ENCODE results near the gene GNG7. TPM values are rescaled to one million over a fixed set of nuclear protein-coding genes. Genes with fewer than 3 reads are reported as not detected.
"Not testable (repeated sequence)": the region's sequence is repeated elsewhere in the genome, so short reads cannot be mapped to it uniquely, and the experiment has no call there.

Gene GNG7
- polyA plus RNA-seq, 6 donors from 2014 or later, result 49.1 to 72.0 (median 60.9) TPM

DNA sequence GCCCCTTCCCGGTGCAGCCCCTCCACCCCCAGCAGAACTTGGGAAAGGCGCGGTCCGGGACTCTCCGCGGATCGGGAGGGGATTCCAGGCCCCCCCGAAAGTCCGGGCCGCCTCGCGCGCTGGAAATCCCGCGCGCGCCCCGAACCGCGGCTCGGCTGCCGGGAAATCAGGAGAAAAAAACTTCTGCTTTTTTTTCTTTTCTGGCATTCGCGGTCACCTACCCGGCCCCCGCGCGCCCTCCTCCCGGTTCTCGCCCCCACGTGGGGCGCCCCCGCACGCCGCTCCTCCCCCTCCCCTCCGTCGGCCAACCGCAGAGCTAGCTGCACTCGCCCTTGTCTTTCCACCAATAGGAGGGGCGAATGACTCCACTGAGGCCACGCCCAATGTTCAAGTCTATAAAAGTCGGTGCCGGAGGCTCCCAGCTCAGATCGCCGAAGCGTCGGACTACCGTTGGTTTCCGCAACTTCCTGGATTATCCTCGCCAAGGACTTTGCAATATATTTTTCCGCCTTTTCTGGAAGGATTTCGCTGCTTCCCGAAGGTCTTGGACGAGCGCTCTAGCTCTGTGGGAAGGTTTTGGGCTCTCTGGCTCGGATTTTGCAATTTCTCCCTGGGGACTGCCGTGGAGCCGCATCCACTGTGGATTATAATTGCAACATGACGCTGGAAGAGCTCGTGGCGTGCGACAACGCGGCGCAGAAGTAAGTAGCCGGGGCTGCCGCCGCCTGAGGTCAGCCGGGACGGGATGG, 226.6 kb downstream of the GNG7 start, which contains the start of gene GADD45B:
TSS of gene GADD45B (plus strand) at position 426 of the 749 bp plus-strand sequence. CDS start at position 658, 232 bp downstream.
- DNase-seq, result peak; percentile 97
- peaks cover 33 to 37% (median 35%) of the 10 kb centered on the region in 3 donors for H3K4me1 Mint-ChIP-seq
- peak; percentile 60 to 66 for ATAC-seq (ENCODE audit: low read depth in 2 of 2)
- H3K36me3 Mint-ChIP-seq, result no peaks in the 10 kb centered on the region
- H3K27me3 Mint-ChIP-seq, result peaks cover 0 to 3% (median 0%) of the 10 kb centered on the region in 3 donors
- peak within 1 kb of the TSS; percentile 93 to 100 (median 98) for H3K4me3 Mint-ChIP-seq
- peaks cover 0 to 4% (median 0%) of the 10 kb centered on the region in 7 donors for H3K9me3 Mint-ChIP-seq
- H3K27ac Mint-ChIP-seq, result peak within 1 kb of the TSS; percentile 96 to 99 (median 98)

DNA sequence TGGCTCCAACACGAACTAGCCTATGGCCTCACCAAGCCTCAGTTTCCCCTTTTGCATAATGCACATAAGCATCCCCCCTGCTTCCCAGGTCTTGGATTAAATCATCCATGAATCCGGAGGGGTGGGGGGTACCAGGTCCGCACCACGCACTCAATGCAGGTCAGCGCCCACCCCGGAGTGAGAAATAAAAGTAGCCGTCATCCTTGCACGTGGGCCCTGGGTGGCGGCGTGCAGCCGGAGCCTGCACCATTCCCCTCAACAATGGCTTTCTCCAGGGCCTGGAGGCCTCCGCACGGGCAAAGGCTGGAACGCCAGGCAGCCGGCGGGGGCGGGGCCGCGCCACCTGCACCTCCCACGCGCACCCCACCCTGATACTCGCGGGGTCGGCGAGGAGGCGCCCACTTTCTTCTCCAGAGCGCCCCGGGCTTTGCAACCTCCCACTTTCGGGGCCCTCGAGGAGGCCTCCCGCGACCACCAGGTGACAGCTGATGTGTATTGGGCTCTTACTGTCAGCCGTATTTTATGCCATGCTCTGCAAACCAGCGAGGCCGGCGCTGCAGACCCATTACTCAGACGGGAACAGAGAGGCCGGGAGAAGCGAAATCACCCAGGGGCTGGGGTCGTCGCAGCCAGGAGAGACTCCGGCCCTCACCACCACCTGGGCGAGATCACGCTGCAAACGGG, 227.3 kb downstream of the GNG7 start:
- peak; percentile 11 to 15 for ATAC-seq (ENCODE audit: low read depth in 2 of 2)
- Mint-ChIP-seq H3K4me3 (peak overlapping the region; percentile 85 to 100 (median 98)), H3K27ac (peak overlapping the region; percentile 78 to 97 (median 94)), H3K27me3 (peaks cover 0 to 3% (median 0%) of the 10 kb centered on the region in 3 donors), H3K36me3 (no peaks in the 10 kb centered on the region), H3K4me1 (peaks cover 33 to 37% (median 35%) of the 10 kb centered on the region in 3 donors), H3K9me3 (peaks cover 0 to 4% (median 0%) of the 10 kb centered on the region in 7 donors)
- DNase-seq, result peak; percentile 64

GRCh38 chr19:2474232-2475017, 228.1 kb downstream of the GNG7 start:
- Mint-ChIP-seq H3K27me3 (peaks cover 0 to 3% (median 0%) of the 10 kb centered on the region in 3 donors), H3K4me1 (peaks cover 31 to 39% (median 31%) of the 10 kb centered on the region in 3 donors), H3K9me3 (peaks cover 0 to 4% (median 0%) of the 10 kb centered on the region in 7 donors), H3K36me3 (no peaks in the 10 kb centered on the region), H3K4me3 (peak overlapping the region; percentile 65 to 100 (median 98)), H3K27ac (peak overlapping the region; percentile 59 to 97 (median 85))
- DNase-seq (peak; percentile 88), ATAC-seq (ENCODE audit: low read depth in 2 of 2) (peak; percentile 44 to 51)

DNA sequence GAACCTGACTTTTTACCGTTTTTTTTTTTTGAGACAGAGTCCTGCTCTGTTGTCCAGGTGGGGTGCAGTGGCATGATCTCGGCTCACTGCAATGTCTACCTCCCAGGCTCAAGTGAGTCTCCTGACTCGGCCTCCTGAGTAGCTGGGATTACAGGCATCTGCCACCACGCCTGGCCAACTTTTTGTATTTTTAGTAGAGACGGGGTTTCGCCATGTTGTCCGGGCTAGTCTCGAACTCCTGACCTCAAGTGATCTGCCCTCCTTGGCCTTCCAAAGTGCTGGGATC, 232.6 kb downstream of the GNG7 start:
- H3K9me3 Mint-ChIP-seq; ATAC-seq (ENCODE audit: low read depth in 2 of 2): not testable (repeated sequence)

GRCh38 chr19:2469102-2469914, 233.2 kb downstream of the GNG7 start:
- H3K4me3 Mint-ChIP-seq, result no peak overlapping the region
- no peak for ATAC-seq (ENCODE audit: low read depth in 2 of 2)
- no peak for DNase-seq

More for the DNA sequence above, 232.6 kb downstream of the GNG7 start:
- H3K27ac Mint-ChIP-seq, H3K27me3 Mint-ChIP-seq, H3K4me3 Mint-ChIP-seq, DNase-seq, H3K4me1 Mint-ChIP-seq, H3K36me3 Mint-ChIP-seq: not testable (repeated sequence)

GRCh38 chr19:2468596-2468995, 233.9 kb downstream of the GNG7 start:
- peak overlapping the region in 1 of 8 donors; percentile 51 for H3K4me3 Mint-ChIP-seq
- no peak for ATAC-seq (ENCODE audit: low read depth in 2 of 2)
- no peaks in the 10 kb centered on the region for H3K9me3 Mint-ChIP-seq

More at GRCh38 chr19:2469102-2469914, 233.2 kb downstream of the GNG7 start:
- Mint-ChIP-seq H3K4me1 (peaks cover 0 to 7% (median 6%) of the 10 kb centered on the region in 3 donors), H3K27ac (no peak overlapping the region), H3K27me3 (no peaks in the 10 kb centered on the region), H3K36me3 (no peaks in the 10 kb centered on the region), H3K9me3 (no peaks in the 10 kb centered on the region)

GRCh38 chr19:2464389-2464788, 238.1 kb downstream of the GNG7 start:
- Mint-ChIP-seq H3K4me3 (peak overlapping the region in 1 of 8 donors; percentile 38), H3K27me3 (peaks cover 0 to 22% (median 0%) of the 10 kb centered on the region in 3 donors), H3K36me3 (no peaks in the 10 kb centered on the region), H3K4me1 (peaks cover 8 to 17% (median 14%) of the 10 kb centered on the region in 3 donors), H3K9me3 (no peaks in the 10 kb centered on the region), H3K27ac (no peak overlapping the region)
- DNase-seq (no peak), ATAC-seq (ENCODE audit: low read depth in 2 of 2) (no peak)

More at GRCh38 chr19:2468596-2468995, 233.9 kb downstream of the GNG7 start:
- Mint-ChIP-seq H3K4me1 (peaks cover 0 to 7% (median 6%) of the 10 kb centered on the region in 3 donors), H3K27ac (no peak overlapping the region), H3K27me3 (no peaks in the 10 kb centered on the region), H3K36me3 (no peaks in the 10 kb centered on the region)
- no peak for DNase-seq

DNA sequence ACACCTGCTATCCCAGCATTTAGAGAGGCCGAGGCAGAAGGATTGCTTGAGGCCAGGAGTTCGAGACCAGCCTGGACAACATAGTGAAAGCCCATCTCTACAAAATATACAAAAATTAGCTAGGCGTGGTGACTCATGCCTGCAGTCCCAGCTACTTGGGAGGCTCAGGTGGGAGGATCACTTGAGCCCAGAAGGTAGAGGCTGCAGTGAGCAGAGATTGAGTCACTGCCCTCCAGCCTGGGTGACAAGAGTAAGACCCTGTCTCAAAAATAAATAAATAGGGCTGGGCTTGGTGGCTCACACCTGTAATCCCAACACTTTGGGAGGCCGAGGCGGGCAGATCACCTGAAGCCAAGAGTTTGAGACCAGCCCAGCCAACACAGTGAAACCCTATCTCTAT, 238.8 kb downstream of the GNG7 start:
- ATAC-seq (ENCODE audit: low read depth in 2 of 2); H3K36me3 Mint-ChIP-seq; H3K9me3 Mint-ChIP-seq; DNase-seq: not testable (repeated sequence)
- Mint-ChIP-seq H3K4me1 (peaks cover 8 to 15% (median 12%) of the 10 kb centered on the region in 3 donors), H3K27me3 (peaks cover 0 to 22% (median 0%) of the 10 kb centered on the region in 3 donors), H3K27ac (peak overlapping the region in 1 of 6 donors; percentile 32), H3K4me3 (peak overlapping the region in 6 of 8 donors; percentile 29 to 79 (median 45))

GRCh38 chr19:2462635-2463421, 239.7 kb downstream of the GNG7 start:
- H3K27ac Mint-ChIP-seq, result no peak overlapping the region
- H3K9me3 Mint-ChIP-seq, result no peaks in the 10 kb centered on the region
- no peak for DNase-seq
- H3K4me1 Mint-ChIP-seq, result peaks cover 8 to 15% (median 12%) of the 10 kb centered on the region in 3 donors
- H3K4me3 Mint-ChIP-seq, result peak overlapping the region; percentile 9 to 79 (median 64)
- H3K27me3 Mint-ChIP-seq, result peaks cover 0 to 22% (median 0%) of the 10 kb centered on the region in 3 donors
- ATAC-seq (ENCODE audit: low read depth in 2 of 2), result no peak
- H3K36me3 Mint-ChIP-seq, result no peaks in the 10 kb centered on the region

DNA sequence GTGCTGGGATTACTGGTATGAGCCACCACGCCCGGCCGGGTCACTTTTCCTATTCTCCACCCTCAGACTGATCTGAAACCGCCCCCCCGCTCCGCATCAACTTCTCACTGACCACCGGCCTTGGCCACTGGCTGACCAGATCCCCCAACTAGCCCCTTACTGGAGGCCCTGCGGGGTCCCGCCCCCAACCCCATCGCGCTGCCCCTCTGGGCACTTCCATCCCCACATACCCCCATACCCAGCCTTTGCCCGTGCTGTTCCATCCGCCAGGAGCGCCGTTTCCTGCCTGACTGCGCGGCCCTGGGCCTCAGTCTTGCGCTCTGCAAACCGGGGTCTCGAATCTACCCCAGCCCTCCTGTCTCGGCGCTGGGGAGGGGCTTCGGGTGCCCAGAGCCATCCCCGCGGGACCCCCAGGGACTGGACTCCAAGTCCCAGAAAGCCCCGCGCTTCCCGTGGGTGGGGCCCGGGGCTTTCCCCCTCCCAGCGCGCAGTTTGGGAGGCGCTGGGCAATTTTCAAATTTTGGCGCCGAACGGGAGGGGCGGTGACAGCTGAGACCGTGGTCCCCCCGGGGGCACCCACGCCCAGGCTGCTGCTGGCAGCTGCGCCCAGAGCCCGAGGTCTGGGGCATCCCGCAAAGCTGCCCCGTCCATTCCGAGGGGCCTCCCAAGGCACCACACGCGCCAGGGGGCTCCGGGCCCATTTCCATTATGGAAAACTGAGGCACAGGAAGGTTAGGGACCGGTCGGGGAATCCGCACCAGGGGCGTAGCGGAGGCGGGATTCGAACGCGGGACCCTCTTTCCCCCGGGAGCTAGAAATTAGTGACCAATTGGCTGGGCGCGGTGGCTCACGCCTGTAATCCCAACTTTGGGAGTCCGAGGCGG, 240.5 kb downstream of the GNG7 start:
- H3K4me3 Mint-ChIP-seq, result peak overlapping the region; percentile 70 to 90 (median 80)
- H3K27ac Mint-ChIP-seq, result peak overlapping the region in 1 of 6 donors; percentile 18
- H3K27me3 Mint-ChIP-seq, result peaks cover 0 to 22% (median 0%) of the 10 kb centered on the region in 3 donors
- ATAC-seq (ENCODE audit: low read depth in 2 of 2), result peak; percentile 74 to 77
- peak; percentile 39 for DNase-seq
- no peaks in the 10 kb centered on the region for H3K36me3 Mint-ChIP-seq
- H3K4me1 Mint-ChIP-seq, result peaks cover 13 to 19% (median 17%) of the 10 kb centered on the region in 3 donors
- no peaks in the 10 kb centered on the region for H3K9me3 Mint-ChIP-seq
